Ovary (tissue), 9 donors: ENCODE data around the gene FRMD4A. TPM values are rescaled to one million over a fixed set of nuclear protein-coding genes. Genes with fewer than 3 reads are reported as not detected.

ENCODE experiments used
- DNase-seq, 5 donors: peaks; one replicate each; pipeline ENCODE4 v3.0.0-alpha.2; 2019 to 2020
- H3K27ac ChIP-seq, 2 donors: fragments of 200-600 bp; one replicate each; pipeline versions ENCODE4 v1.5.1 to v1.8.0; 2019 to 2022
- H3K27me3 ChIP-seq: fragments of 200-600 bp; one replicate; pipeline ENCODE4 v1.8.0; 2022
- H3K36me3 ChIP-seq: fragments of 200-600 bp; sonication (generic); one replicate; pipeline ENCODE4 v1.5.1; 2019
- H3K4me1 ChIP-seq: one replicate; pipeline ENCODE4 v1.8.1; 2013; ENCODE audit warnings: mild to moderate bottlenecking, moderate library complexity; ENCODE audit not compliant: insufficient read depth
- H3K4me3 ChIP-seq: fragments of 200-600 bp; sonication (generic); one replicate; pipeline ENCODE4 v1.5.1; 2017
- H3K9me3 ChIP-seq, 2 donors: fragments of 200-600 bp in 1 of 2; sonication (generic) in 1 of 2; one replicate each; pipeline versions ENCODE4 v1.5.1 to v1.8.1; 2013 to 2019; ENCODE audit warnings: mild to moderate bottlenecking in 1 of 2, moderate library complexity in 1 of 2
- CTCF ChIP-seq, 3 donors: fragments of 450-650 bp in 2 of 3; fragments of 200-600 bp in 1 of 3; IDR thresholded peaks; one replicate each; pipeline versions ENCODE4 v1.5.1 to v1.8.0; 2016 to 2022; ENCODE audit warnings: antibody characterized with exemption in 3 of 3, mild to moderate bottlenecking in 1 of 3
- EP300 ChIP-seq: sonication (generic); formaldehyde crosslinking; IDR thresholded peaks from one replicate; pipeline ENCODE4 v1.6.1; 2017; ENCODE audit warnings: antibody characterized with exemption
- POLR2A ChIP-seq: fragments of 450-650 bp; IDR thresholded peaks from one replicate; pipeline ENCODE4 v1.6.1; 2017; ENCODE audit warnings: antibody characterized with exemption, mild to moderate bottlenecking, moderate library complexity
- WGBS, 3 donors: extraction: QIAGEN DNeasy Blood & Tissue Kit in 1 of 3; methylation state at CpG; one replicate each; pipeline versions ENCODE4 v1.1.5 to v1.1.7; 2013 to 2017; 5-methylcytosine and 5-hydroxymethylcytosine counted together
- intact Hi-C, 4 donors: fragments of 100-400 bp; cut with DNase I; formaldehyde crosslinking; loops; one replicate each; pipeline versions ENCODE4 v1.11.0 to v1.15.1; 2022 to 2023
- polyA plus RNA-seq, 2 donors: library from polyadenylated mRNA; stranded (reverse); fragments of 200-250 nt in 1 of 2; fragments of 350-450 nt in 1 of 2; fragmentation: Illumina TruSeq in 1 of 2; extraction: RNeasy Lipid Tissue Mini Kit (QIAGEN cat#74804) in 1 of 2; gene quantifications; one replicate each; pipeline ENCODE4 v1.2.3, GENCODE V29; 2013 to 2014
- total RNA-seq, 7 donors: library from RNA; depleted of rRNA in 2 of 7; stranded (reverse); fragments of >200 nt in 2 of 7; fragmentation: NEBNext Ultra II Directional in 3 of 7; extraction: Animal tissue kit (Norgen Biotek cat#: 25700) in 3 of 7; gene quantifications; one replicate each; pipeline versions ENCODE4 v1.1.0 to v1.2.4, GENCODE V29; 2016 to 2023
- donor health status: DM: no; HTN: no; CAD: no; lungs with moderate emphysema.
- donor health status: DM: no; HTN: no; CAD: no.
- donor health status: Bipolar disorder and iron deficiency.
- donor health status: DM: yes; HTN: yes; CAD: no.
- donor health status: DM: no; HTN: no; CAD: no.
- donor health status: DM: yes; HTN: yes; CAD: no.

Gene FRMD4A
- total and polyA plus RNA-seq, 9 donors, result 5.5 to 24.7 (median 11.3) TPM

- Histone ChIP-seq H3K27ac (no peak overlapping the region), H3K9me3 (no peaks in the 10 kb centered on the region), H3K27me3 (no peaks in the 10 kb centered on the region), H3K36me3 (no peaks in the 10 kb centered on the region), H3K4me3 (no peak overlapping the region), H3K4me1 (no peaks in the 10 kb centered on the region)
- no peak for DNase-seq
- TF ChIP-seq POLR2A, result no peak
- TF ChIP-seq CTCF (IDR thresholded peaks at IDR 0.05), result no peak
- no peak for TF ChIP-seq EP300
- WGBS, 3 donors, result 72 to 92% (median 82%) methylated on average over 3 of the region's 3 CpGs
- intact Hi-C loops, result loop anchor here in 1 of 4 donors (10.0 kb wide), 1 partner anchor 162 kb away; no protein-coding TSS in a partner anchor
Observed at GRCh38 chr10:13612654-13613373, 717.9 kb downstream of the FRMD4A start.

GRCh38 chr10:13608246-13608853 lies 722.4 kb downstream of the FRMD4A start:
- WGBS, 3 donors, result 79 to 84% (median 80%) methylated on average over 8 of the region's 8 CpGs
- Histone ChIP-seq H3K27ac (no peak overlapping the region), H3K9me3 (no peaks in the 10 kb centered on the region), H3K4me1 (no peaks in the 10 kb centered on the region), H3K4me3 (no peak overlapping the region), H3K36me3 (no peaks in the 10 kb centered on the region), H3K27me3 (no peaks in the 10 kb centered on the region)
- intact Hi-C loops, result no loop called here
- DNase-seq, result no peak
- TF ChIP-seq POLR2A (no peak), CTCF (IDR thresholded peaks at IDR 0.05) (no peak), EP300 (no peak)

DNA sequence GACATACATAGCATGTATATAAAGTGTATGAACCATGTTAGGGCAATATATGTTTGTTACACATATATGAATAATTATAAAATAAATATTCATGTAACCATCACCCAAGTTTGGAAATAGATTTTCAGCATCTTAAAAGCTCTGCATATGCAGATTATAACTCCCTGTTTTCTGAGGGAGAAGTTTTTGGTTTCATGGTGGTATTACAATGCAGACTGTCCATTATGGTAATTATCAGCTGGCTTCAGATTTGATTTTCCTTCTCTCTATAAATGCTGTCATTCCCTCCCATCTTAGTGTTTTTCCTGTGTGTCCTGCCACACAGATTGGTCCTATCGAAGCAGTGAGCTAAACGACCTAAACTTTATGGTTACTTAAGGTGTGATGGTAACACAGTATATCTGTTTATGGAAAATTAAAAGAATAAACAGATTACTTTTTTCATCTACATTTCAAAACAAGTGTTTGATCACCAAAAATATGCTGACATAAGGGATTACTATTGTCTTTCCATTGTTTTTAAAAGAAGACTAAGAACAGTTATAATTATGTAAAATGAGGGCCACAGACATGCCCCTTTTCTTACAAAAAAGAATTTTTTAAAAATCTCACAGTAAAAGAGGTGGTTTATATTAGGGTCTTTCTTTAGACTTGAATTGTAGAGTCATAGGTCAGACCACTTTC lies 726.2 kb downstream of the FRMD4A start:
- Histone ChIP-seq H3K27me3 (no peaks in the 10 kb centered on the region), H3K36me3 (no peaks in the 10 kb centered on the region), H3K9me3 (no peaks in the 10 kb centered on the region), H3K27ac (no peak overlapping the region), H3K4me3 (no peak overlapping the region), H3K4me1 (no peaks in the 10 kb centered on the region)
- TF ChIP-seq EP300 (no peak), POLR2A (no peak), CTCF (IDR thresholded peaks at IDR 0.05) (no peak)
- no peak for DNase-seq
- intact Hi-C loops, result no loop called here
- WGBS, 3 donors, result 83 to 84% (median 84%) methylated on average over 2 of the region's 2 CpGs

GRCh38 chr10:13597909-13598308 lies 732.8 kb downstream of the FRMD4A start:
- H3K9me3 ChIP-seq, result no peaks in the 10 kb centered on the region
- no peaks in the 10 kb centered on the region for H3K27me3 ChIP-seq
- DNase-seq, result no peak
- intact Hi-C loops, result no loop called here
- H3K4me3 ChIP-seq, result no peak overlapping the region
- 60 to 68% (median 64%) methylated on average over 5 of the region's 5 CpGs for WGBS, 3 donors
- TF ChIP-seq EP300, result no peak
- TF ChIP-seq CTCF (IDR thresholded peaks at IDR 0.05), result no peak
- no peak for TF ChIP-seq POLR2A
- no peaks in the 10 kb centered on the region for H3K4me1 ChIP-seq
- no peaks in the 10 kb centered on the region for H3K36me3 ChIP-seq
- H3K27ac ChIP-seq, result no peak overlapping the region
